GM21390 (cell line): ENCODE data around the gene CENPN.

Experiments used
- ATAC-seq: cut with Tn5 transposase; IDR thresholded peaks from one replicate; pipeline ENCODE4 v1.9.1; 2021; ENCODE audit not compliant: unreplicated experiment

The CENPN gene

GRCh38 chr16:81029930-81030604 is 23.1 kb downstream of the CENPN start:
- no peak for ATAC-seq

DNA sequence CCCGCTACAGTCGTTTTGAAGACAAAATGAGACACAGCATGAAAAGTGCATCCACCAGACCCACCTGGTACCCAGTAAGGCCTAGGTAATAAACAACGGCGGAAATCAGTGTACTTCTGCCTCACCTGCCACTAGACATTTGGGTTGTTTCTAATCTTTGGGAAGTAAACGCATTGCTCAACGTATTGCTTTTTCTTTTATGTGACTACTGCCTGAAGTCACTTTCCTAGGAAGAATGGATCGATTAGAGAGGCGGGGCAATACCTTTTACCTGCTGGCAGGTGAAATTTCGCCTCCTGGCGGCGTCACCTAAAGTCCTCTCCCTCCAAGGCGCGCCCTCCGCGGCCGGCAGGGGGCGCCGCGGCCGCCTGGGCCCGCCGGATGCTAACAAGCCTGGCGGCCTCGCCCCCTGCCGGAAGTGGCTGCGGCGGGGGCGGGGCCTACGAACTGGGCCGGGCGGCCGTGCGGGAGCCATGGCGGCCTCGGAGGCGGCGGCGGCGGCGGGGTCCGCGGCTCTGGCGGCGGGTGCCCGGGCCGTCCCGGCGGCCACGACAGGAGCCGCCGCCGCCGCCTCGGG is 28.5 kb downstream of the CENPN start, which contains the start of gene ATMIN:
Gene ATMIN, plus strand, starts transcription at position 445 of the 577 bp plus-strand sequence. Its CDS starts 29 bp downstream, at position 474.
- ATAC-seq: peak; percentile 89

DNA sequence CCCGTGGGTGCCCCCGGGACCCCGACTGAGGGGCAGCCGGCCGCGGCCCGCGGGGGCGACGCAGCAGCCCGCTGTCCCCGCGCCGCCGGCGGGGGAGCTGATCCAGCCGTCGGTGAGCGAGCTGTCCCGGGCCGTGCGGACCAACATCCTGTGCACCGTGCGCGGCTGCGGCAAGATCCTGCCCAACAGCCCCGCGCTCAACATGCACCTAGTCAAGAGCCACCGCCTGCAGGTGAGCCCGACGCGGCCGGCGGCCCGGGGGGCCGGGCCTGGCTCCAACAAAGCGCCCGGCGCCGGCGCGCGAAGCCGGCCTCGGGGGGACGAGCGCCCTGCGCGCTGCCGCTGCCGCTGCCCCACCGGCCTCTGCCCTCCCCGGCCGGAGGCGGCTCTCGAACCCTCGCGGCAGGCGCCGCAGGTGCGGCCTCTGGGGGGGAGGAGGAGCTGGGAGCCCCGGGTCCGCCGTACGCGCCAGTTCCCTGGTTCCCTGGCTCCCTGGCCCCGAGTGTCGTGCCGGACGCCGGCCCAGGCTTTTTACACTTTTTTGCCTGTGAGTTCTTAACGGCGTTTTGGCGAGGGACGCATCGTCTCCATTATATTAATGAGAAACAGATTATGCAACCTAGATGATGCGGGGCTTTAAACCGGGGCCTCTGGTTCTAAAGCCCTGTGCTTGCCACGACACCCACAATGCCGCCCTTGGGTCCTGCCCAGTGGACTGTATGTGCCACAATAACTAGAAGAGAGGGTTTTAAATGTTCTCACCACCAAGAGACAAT is 29.1 kb downstream of the CENPN start:
- peak; percentile 50 for ATAC-seq

DNA sequence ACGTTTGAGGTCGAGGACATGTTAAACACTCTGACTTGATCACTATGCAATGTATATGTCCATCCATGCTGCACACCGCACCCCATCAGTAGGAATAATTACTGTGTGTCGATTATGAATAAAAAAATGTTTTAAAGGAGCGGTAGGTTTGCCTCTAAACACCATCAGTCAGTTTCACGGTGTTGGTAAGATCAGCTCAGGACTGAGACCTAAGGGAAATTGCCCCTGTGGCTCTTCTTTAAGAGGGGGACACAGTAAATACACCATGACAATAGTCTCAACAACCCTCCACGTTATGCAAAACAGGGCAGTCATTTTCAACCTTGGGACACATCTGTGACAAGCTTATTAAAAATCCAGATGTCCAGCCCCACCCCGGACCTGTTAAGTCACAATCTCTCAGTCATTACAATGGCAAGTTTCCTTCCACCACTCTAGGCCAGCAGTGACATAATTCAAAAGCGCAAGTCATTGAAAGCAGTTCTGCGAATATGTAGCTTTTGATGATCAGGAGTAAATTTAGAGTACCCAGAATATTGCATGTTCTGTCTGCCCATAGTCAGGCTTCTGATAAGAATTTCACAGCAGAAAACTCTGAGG is 29.8 kb downstream of the CENPN start:
- ATAC-seq: no peak

- ATAC-seq: no peak
These were observed 33.1 kb downstream of the CENPN start for GRCh38 chr16:81040131-81040530.

DNA sequence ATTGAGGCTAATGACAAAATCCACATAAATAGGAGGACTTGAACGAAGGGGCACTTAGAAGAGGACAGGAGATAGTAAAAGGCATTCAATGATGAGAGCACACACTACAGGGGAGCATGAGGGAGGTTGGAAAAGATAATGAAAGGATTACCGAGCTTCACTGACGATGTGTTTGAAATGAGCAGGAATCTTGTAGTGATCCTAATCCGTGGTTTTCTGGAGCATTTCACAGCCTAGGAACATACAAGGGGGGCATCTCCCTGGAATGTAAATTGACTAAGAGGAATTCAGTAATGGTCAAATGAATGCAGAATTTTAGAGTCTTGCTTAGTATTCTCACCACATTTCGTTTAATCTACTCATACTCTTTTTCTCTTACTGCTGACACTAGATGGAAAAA is 33.8 kb downstream of the CENPN start:
- ATAC-seq: no peak

DNA sequence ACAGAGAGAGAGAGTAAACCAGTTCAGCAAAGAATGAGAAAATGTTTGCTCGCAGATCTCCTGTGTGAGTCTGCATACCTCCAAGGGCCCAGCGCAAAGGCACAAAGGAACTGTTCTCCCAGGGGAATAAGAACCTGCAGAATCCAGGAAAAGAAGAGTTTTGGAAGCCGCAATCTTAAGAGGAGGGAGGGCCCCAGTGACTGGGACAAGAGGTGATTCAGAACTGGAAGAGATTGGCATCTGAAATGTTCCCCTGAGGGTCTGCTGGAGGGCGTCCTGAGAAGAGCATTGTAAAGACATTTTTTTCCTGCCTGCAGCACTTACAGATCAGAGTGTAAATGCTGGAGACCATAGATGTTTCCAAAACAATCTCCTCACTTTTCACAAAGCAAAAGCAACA is 34.7 kb downstream of the CENPN start:
- ATAC-seq: no peak

DNA sequence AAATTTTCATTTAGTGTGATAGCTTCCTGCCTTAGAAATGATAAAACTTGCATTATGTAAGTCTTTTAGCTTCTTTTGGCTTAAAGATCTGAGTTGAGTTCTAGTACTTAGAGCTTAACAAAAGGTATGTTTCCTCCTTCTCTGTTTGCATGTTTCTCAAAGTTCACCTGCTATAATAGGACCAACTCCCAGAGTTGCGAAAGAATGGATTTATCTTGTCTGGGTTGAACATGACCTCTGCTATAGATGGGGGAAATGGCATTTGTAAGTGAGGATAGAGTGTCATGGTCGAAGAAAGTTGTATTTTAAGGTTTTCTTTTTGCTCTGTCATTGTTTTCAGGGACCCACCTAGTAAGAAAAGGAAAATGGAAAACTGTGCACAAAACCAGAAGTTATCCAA is 35.8 kb downstream of the CENPN start:
- ATAC-seq: no peak

GRCh38 chr16:81053761-81054160 is 46.7 kb downstream of the CENPN start:
- ATAC-seq: no peak

DNA sequence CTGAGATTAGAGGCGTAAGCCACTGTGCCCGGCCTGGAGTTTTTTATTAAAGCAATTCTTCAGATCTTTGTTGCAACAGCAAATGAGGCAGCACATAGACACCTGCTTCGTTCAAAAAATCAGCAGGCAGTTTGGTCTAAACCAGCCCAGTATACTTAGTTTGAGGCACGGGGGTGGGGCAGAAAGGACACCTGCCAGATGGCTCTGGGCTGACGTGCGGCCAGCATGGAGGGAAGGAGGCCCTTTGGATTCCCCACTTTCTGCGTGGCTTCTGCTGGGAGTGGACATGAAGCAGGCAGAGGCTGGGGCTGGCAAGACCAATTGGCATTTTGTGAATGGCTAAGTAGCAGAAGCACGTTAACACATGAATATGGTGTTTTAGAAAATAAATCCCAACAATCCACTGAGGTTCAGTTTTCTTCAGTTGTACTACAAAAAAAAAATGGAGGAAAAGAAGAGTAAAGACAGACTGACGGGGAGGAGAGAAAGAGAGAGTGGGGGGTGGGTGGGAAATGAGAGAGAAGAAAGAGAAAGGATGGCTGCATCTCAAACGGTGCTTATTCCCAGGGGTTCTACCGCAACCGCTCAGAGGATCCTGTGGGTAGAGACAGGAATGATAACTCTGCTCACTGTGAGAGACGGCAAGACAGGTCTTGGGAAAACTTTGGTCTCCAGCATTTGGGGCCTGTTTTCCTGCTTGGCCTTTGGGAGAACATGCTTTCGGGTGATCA is 53.7 kb downstream of the CENPN start:
- no peak for ATAC-seq

DNA sequence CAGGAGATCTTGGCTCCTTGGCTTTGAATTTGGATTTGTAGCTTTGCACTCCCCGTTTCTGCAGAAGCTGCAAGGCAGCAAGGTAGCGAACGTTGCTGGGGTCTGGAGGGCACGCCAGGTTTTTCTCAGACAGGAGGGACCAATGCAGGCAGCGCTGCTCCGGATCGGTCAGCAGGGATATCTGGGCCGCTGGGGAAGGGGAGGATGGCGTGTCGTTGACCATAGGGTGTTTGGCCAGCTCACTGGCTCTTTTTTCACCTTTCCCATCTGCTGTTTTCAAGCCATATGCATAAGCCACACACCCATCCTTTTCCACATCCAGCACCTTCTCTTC is 54.3 kb downstream of the CENPN start:
- no peak for ATAC-seq

GRCh38 chr16:81061871-81062608 is 55.0 kb downstream of the CENPN start:
- no peak for ATAC-seq

DNA sequence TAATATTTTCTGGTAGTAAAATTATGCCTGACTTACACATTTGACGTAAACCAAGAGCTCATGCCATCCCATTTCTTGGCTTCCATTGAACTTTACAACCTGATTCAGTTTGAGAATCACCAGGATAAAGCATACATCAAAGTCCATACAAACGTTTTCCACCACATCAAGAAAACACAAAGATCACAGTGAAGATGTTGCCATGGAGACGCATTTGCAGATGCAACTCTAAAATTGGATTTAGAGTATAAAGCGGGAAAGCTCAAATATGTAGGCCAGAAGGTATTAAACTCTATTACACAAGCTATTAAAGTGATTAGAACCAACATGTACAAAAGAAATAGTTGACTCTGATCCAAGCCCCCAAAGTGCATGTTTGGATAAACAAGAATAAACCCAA is 59.7 kb downstream of the CENPN start:
- ATAC-seq: no peak

- no peak for ATAC-seq
These were observed 60.2 kb downstream of the CENPN start for GRCh38 chr16:81067166-81067565.

GRCh38 chr16:81069063-81069462 is 62.0 kb downstream of the CENPN start:
- ATAC-seq: no peak

GRCh38 chr16:81070979-81071378 is 64.0 kb downstream of the CENPN start:
- ATAC-seq: no peak

DNA sequence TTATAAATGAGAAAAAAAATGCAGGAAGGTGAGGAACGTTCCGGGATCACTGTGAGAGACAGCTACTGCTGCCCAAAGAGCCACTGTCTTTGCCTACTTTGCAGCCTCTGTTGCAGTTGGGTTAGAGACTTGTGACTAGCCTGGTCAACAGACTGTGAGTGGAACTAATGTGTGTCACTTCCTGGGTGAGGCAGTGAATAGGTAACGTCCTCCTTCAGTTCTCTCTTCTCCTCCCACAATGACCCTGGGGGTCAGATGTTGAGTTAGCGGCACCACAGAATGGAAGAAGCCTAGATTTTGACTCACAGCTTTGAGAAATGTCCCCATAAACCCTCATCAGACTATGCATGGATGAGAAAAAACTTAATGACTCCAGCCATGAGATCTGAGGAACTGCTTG is 64.8 kb downstream of the CENPN start:
- no peak for ATAC-seq

DNA sequence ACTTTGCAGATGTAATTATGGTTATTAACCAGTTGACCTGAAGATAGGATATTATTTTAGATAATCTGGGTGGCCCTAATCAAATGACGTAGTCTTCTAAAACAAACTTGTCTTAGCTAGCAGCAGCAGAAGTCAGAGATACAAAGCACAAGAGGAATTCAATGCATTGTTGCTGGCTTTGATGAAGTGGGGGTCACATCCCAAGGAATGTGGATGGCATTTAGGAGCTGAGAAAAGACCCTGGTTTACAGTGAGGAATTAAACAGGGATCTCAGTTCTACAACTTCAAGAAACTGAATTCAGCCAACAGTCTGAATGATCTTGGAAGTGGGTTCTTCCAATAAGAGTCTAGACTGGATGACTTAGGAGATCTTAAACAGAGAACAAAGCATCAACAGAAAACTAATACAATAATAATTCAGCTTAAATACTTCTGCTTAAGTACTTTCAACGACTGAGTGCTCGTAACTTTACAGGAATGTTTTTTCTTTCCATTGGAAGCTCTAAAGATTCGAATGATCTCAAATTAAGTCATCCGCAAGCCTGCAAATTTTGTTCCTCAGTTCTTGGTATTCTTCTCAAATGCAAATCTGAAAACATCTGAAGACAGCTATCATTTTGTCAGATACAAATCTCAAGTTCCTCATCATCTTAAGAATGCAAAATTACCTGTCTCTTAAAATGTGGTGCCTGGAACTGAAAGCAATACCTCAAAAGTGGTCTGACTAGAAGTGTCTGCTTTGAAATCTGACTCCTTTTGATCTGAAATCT is 66.7 kb downstream of the CENPN start:
- ATAC-seq: no peak

DNA sequence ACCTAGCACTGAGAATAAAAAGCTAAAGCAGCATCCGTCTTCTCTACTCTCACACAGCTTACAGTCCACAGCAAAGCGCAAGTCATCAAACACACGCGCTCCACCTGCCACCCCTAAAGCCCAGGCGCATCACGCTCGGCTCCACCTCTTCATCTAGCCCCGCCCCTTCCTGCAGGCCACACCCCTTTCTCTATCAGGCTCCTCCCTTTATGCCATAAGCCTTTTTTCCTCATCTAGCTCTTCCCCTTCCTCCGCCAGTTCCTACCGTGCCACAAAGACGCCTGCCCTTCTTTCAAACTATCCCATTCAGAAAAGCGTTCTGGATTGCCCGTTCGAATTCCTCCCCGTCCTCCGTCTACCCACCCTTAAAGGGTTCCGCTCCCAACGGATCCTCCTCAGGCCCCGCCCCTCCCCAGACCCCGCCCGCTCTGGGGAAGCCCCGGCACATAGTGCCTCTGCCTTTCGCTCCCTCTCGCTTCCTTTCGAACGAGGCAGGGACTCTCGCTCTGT is 69.6 kb downstream of the CENPN start:
- peak; percentile 85 for ATAC-seq
